Measurements from ENCODE around the gene SPEG. TPM values are rescaled to one million over a fixed set of nuclear protein-coding genes. Genes with fewer than 3 reads are reported as not detected.

Gene SPEG
- 7.8 and 9.1 TPM in 2 replicates for total RNA-seq

DNA sequence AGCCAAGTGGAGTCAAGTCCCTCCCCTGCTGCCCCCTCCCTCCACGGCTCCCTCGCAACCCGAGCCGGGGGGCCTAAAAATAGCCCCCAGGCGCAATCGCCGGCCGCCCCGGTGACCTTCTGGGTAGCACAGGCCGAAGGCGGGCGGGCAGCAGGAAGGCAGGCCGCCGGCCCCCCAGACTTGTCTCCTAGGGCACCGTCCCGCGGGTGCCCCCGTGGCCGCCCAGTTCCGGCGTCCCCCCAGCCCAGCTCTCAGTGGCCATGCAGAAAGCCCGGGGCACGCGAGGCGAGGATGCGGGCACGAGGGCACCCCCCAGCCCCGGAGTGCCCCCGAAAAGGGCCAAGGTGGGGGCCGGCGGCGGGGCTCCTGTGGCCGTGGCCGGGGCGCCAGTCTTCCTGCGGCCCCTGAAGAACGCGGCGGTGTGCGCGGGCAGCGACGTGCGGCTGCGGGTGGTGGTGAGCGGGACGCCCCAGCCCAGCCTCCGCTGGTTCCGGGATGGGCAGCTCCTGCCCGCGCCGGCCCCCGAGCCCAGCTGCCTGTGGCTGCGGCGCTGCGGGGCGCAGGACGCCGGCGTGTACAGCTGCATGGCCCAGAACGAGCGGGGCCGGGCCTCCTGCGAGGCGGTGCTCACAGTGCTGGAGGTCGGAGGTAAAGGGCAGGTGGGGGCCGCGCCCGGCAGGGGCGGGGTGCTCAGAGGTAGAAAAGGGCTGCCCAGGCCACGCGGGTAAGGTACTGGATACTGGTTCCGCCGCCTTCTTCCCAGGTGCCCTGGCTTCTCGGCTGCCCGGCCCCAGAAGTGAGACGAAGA, at the start of gene SPEG:
TSS of gene SPEG (plus strand) at position 126 of the 808 bp plus-strand sequence. CDS start at position 261, 135 bp downstream.

DNA sequence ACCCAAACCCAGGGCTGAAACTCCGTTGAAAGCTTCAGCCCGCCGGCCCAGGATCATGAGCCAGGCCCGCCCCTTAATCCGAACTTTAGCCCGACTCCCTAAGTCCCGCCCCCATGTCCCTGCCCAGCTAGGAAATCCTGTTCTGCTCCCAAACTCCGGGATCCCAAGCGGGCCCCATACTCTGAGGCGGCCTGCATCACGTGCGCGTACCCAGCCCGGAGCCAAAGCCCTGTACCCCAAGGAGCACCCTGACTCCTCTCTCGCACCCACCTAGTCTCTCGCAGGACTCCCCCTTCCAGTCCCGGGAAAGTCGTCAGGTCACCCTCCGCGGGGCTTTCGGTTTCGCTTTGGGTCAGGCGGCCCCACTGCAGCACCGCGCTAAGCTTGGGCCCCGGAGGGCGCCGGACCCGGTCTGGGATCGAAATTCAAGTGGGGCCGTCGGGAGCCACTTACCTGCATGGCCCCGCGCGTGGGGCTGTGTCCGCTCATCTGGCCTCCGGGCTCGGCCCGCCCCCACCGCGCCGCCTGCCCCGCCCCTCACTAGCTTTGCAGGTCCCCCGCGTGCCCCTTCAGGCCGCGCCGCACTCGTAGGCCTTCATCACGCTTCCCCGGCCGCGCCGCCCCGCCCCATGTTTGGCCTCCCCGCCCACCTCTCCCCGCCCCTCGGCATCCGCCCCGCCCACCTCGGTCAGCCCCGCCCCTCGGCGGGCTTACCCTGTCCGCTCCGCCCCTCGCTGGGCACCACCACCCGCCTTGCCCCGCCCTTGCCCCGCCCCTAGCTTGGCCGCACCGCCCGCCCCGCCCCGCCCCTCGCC, 47.1 kb upstream of the SPEG start, which contains the start of gene DNPEP:
TSS of gene DNPEP (minus strand) at position 607 of the 815 bp plus-strand sequence. CDS start at position 489, 118 bp downstream.

DNA sequence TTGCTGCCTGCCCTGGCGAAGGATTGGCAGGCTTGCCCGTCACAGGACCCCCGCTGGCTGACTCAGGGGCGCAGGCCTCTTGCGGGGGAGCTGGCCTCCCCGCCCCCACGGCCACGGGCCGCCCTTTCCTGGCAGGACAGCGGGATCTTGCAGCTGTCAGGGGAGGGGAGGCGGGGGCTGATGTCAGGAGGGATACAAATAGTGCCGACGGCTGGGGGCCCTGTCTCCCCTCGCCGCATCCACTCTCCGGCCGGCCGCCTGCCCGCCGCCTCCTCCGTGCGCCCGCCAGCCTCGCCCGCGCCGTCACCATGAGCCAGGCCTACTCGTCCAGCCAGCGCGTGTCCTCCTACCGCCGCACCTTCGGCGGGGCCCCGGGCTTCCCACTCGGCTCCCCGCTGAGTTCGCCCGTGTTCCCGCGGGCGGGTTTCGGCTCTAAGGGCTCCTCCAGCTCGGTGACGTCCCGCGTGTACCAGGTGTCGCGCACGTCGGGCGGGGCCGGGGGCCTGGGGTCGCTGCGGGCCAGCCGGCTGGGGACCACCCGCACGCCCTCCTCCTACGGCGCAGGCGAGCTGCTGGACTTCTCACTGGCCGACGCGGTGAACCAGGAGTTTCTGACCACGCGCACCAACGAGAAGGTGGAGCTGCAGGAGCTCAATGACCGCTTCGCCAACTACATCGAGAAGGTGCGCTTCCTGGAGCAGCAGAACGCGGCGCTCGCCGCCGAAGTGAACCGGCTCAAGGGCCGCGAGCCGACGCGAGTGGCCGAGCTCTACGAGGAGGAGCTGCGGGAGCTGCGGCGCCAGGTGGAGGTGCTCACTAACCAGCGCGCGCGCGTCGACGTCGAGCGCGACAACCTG, 16.3 kb upstream of the SPEG start, which contains the start of gene DES:
TSS of gene DES (plus strand) at position 223 of the 857 bp plus-strand sequence. CDS start at position 309, 86 bp downstream.

DNA sequence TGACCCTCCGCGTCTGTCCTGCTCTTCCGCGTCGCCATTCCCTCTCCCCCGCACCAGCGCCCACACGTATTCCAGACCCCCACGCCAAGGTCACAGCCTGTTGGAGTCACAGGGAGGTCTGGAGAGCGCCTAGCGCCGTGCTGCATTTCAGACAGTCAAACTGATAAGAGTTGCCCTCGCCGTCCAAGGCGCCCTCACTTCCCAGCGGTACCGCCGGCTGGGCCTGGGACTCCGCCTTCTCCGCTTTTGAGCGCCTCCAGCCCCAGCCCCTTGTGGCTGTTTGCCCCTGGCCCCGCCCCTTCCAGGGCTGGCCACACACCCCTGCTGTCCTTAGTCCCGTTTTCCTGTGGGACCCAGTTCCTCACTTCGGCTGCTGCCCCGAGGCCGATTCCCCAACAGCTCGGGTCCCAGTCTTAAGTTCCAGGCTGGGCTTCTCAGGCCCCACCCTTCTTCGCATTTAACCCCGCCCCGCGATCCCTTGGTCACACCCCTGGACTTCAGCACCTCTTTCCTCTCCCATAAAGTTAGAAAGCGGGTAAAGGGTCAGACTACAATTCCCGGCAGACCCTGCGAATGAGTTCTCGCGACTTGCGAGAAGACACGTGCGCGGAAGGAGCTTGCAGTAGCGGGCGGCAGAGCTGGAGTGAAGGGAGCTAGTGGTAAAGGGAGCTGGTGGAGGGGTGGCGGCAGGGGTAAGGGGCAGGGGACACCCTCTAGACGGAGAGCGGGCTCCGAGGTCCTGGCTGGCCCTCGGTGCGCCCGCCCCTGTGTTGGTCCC, 63.8 kb downstream of the SPEG start, which contains the start of gene GMPPA:
TSS of gene GMPPA (plus strand) at position 612 of the 778 bp plus-strand sequence. CDS start 1,085 bp downstream, outside the sequence.

DNA sequence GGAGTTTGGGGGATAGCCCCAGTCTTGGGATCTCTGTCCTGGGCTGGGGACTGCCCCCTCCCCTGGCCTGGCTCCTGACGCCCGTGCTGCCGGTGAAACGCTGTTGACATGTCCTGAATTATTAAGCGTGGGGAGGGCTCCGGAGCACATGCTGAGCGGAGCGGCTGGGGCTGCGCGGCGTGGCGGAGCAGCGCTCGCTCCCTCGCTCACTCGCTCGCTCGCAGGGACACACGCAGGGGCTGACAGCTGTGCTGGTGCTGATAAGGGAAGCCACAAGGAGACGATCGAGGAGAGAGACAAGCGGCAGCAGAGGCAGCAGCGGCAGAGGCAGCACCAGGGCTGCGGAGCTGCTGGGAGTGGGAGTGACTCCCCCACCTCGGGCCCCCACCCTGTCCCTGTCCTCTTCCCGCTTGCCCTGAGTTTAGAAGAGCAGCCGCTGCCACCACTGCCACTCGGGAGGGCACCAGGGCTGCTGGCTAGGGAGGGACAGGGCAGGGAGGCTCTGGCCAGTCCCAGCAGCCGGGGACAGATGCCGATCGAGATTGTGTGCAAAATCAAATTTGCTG, 79.6 kb downstream of the SPEG start, which contains the start of gene ASIC4:
TSS of gene ASIC4 (plus strand) at position 287 of the 566 bp plus-strand sequence. CDS start at position 530, 243 bp downstream.

DNA sequence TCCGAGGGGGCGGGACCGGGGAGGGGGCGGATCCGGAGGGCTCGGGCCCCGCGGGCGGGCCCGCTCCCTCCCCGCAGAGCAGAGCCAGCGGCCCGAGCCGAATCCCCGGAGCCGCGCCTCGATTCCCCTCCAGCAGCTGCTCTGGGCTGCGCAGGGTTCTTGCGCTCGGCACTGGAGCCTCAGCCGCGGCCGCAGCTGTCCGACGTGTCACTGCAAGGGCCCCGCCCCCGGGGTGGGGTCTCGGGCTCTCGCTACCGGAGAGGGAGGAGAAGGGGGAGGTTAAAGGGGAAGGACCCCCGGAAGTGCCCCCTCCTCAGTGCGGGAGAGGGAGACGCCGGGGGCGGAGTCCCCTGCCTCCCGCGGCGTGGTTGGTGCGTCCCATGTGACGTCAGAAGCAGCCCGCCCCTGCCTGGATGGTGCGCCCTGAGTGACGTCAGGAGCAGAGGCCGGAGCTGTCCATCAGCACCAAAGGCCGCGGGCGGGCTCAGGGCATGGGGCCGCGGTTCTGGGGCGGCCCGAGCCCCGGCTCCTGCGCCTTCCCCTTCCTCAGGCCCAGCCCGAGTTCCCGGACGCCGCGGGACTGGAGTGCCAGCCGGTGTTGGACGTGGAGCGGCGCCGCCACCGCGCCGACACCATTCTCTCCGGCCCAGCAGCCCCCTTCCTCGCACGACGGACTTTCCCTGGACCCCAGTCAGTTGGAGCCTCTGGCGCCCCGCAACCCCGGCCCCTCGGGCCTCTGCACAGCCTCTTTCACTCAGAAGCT, 109.1 kb downstream of the SPEG start, which contains the start of the genes CHPF and TMEM198:
TSS of gene CHPF (minus strand) at position 214 of the 763 bp plus-strand sequence. CDS start 271 bp downstream, outside the sequence.
TSS of gene TMEM198 (plus strand) at position 433 of the 763 bp plus-strand sequence. CDS start 700 bp downstream, outside the sequence.

Other genes starting within 250 kb of the SPEG start
- 22.2 and 26.7 TPM in 2 replicates for gene ZFAND2B, start 228.1 kb upstream of the SPEG start, total RNA-seq
- gene ABCB6, start 215.9 kb upstream of the SPEG start, total RNA-seq, result 26.8 and 61.6 TPM in 2 replicates
- gene ATG9A, start 205.2 kb upstream of the SPEG start, total RNA-seq, result 24.3 and 26.4 TPM in 2 replicates
- 18.0 and 20.5 TPM in 2 replicates for gene ANKZF1, start 205.0 kb upstream of the SPEG start, total RNA-seq
- 11.6 and 18.6 TPM in 2 replicates for gene GLB1L, start 189.4 kb upstream of the SPEG start, total RNA-seq
- 27.7 and 47.0 TPM in 2 replicates for gene STK16, start 189.4 kb upstream of the SPEG start, total RNA-seq
- gene TUBA4B, start 181.6 kb upstream of the SPEG start, total RNA-seq, result under 0.01 TPM in 1 of 2 replicates, not detected in the other
- gene TUBA4A, start 180.9 kb upstream of the SPEG start, total RNA-seq, result 9.4 and 17.8 TPM in 2 replicates
- gene DNAJB2, start 155.5 kb upstream of the SPEG start, total RNA-seq, result 53.9 and 109 TPM in 2 replicates
- 7.2 and 12.6 TPM in 2 replicates for gene PTPRN, start 125.4 kb upstream of the SPEG start, total RNA-seq
- not detected in 2 replicates for gene RESP18, start 102.1 kb upstream of the SPEG start, total RNA-seq
- gene DNPEP, start 46.9 kb upstream of the SPEG start, total RNA-seq, result 78.2 and 137 TPM in 2 replicates
- gene DES, start 16.5 kb upstream of the SPEG start, total RNA-seq, result 2.4 and 2.7 TPM in 2 replicates
- gene GMPPA, start 64.0 kb downstream of the SPEG start, total RNA-seq, result 57.7 and 58.9 TPM in 2 replicates
- gene ASIC4, start 79.6 kb downstream of the SPEG start, total RNA-seq, result 0.09 and 0.16 TPM in 2 replicates
- gene CHPF, start 109.0 kb downstream of the SPEG start, total RNA-seq, result 49.3 and 59.7 TPM in 2 replicates
- gene TMEM198, start 109.2 kb downstream of the SPEG start, total RNA-seq, result 0.95 and 1.3 TPM in 2 replicates
- 30.7 and 54.0 TPM in 2 replicates for gene OBSL1, start 136.7 kb downstream of the SPEG start, total RNA-seq
- 0.26 and 0.32 TPM in 2 replicates for gene INHA, start 137.5 kb downstream of the SPEG start, total RNA-seq
- gene STK11IP, start 163.0 kb downstream of the SPEG start, total RNA-seq, result 13.1 and 15.1 TPM in 2 replicates
- 2.0 and 2.2 TPM in 2 replicates for gene SLC4A3, start 192.8 kb downstream of the SPEG start, total RNA-seq

Measured in bronchial smooth muscle cell (primary cell).